Measurements from ENCODE around the gene ALLC. TPM values are rescaled to one million over a fixed set of nuclear protein-coding genes. Genes with fewer than 3 reads are reported as not detected.

The ALLC gene
- total RNA-seq, 4 donors from 2014 or later: not detected

- no peak for TF ChIP-seq POLR2AphosphoS5 (IDR thresholded peaks at IDR 0.05)
- no peak for TF ChIP-seq POLR2A (IDR thresholded peaks at IDR 0.05; ENCODE audit: low read depth)
- no peak for TF ChIP-seq CTCF (IDR thresholded peaks at IDR 0.05)
- no peak for TF ChIP-seq EP300 (IDR thresholded peaks at IDR 0.05)
- H3K27ac ChIP-seq (replicated peaks in 1 of 4): no peak overlapping the region
- H3K9me3 ChIP-seq: no peaks in the 10 kb centered on the region
- H3K27me3 ChIP-seq: no peaks in the 10 kb centered on the region
- peaks cover 4 to 9% (median 8%) of the 10 kb centered on the region in 4 donors for H3K4me1 ChIP-seq
- H3K4me3 ChIP-seq: no peak overlapping the region
- intact Hi-C loops (cut with DNase I): no loop called here
- 84% methylated on average over 10 of the region's 10 CpGs for WGBS
- no peaks in the 10 kb centered on the region for H3K36me3 ChIP-seq
- no peak for DNase-seq (ENCODE audit: extremely low spot score)
Observed at GRCh38 chr2:3645745-3646389, 12.1 kb upstream of the ALLC start.

DNA sequence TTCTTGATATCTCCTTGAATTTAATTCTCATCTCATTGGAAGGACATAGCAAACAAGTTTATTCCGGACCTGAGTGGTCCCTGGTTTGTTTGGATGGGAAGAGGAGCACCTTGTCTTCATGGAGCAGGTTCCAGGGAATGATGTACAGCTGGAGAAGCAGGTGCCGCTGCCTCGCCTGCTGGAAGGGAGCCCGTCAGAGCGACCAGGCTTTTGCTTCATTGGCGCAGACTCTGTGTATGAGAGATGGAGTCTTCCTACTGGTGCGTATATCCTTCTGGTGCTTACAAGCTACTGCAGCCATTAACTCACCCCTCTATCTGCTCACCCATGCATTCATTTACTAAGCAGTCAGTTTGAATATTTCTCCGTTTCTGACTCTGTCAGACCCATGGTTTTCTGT, 11.6 kb upstream of the ALLC start:
- Histone ChIP-seq H3K27me3 (no peaks in the 10 kb centered on the region), H3K4me3 (no peak overlapping the region), H3K36me3 (no peaks in the 10 kb centered on the region), H3K27ac (replicated peaks in 1 of 4) (no peak overlapping the region), H3K9me3 (no peaks in the 10 kb centered on the region), H3K4me1 (peaks cover 5 to 12% (median 11%) of the 10 kb centered on the region in 4 donors)
- intact Hi-C loops (cut with DNase I): no loop called here
- 97% methylated on average over 8 of the region's 8 CpGs for WGBS
- DNase-seq (ENCODE audit: extremely low spot score): no peak
- TF ChIP-seq POLR2AphosphoS5 (IDR thresholded peaks at IDR 0.05): no peak
- TF ChIP-seq CTCF (IDR thresholded peaks at IDR 0.05): no peak
- no peak for TF ChIP-seq POLR2A (IDR thresholded peaks at IDR 0.05; ENCODE audit: low read depth)
- no peak for TF ChIP-seq EP300 (IDR thresholded peaks at IDR 0.05)

GRCh38 chr2:3647246-3647645, 10.8 kb upstream of the ALLC start:
- H3K9me3 ChIP-seq: no peaks in the 10 kb centered on the region
- intact Hi-C loops (cut with DNase I): no loop called here
- H3K4me1 ChIP-seq: peaks cover 11 to 20% (median 19%) of the 10 kb centered on the region in 4 donors
- WGBS: 82% methylated on average over 13 of the region's 13 CpGs
- no peak overlapping the region for H3K4me3 ChIP-seq
- H3K36me3 ChIP-seq: no peaks in the 10 kb centered on the region
- no peaks in the 10 kb centered on the region for H3K27me3 ChIP-seq
- H3K27ac ChIP-seq (replicated peaks in 1 of 4): no peak overlapping the region
- TF ChIP-seq POLR2A (IDR thresholded peaks at IDR 0.05; ENCODE audit: low read depth) (no peak), EP300 (IDR thresholded peaks at IDR 0.05) (no peak), POLR2AphosphoS5 (IDR thresholded peaks at IDR 0.05) (no peak), CTCF (IDR thresholded peaks at IDR 0.05) (no peak)
- DNase-seq (ENCODE audit: extremely low spot score): no peak

- no peaks in the 10 kb centered on the region for H3K9me3 ChIP-seq
- intact Hi-C loops (cut with DNase I): no loop called here
- peaks cover 11 to 22% (median 20%) of the 10 kb centered on the region in 4 donors for H3K4me1 ChIP-seq
- DNase-seq (ENCODE audit: extremely low spot score): no peak
- no peaks in the 10 kb centered on the region for H3K27me3 ChIP-seq
- no peak for TF ChIP-seq POLR2A (IDR thresholded peaks at IDR 0.05; ENCODE audit: low read depth)
- no peak for TF ChIP-seq POLR2AphosphoS5 (IDR thresholded peaks at IDR 0.05)
- TF ChIP-seq EP300 (IDR thresholded peaks at IDR 0.05): no peak
- TF ChIP-seq CTCF (IDR thresholded peaks at IDR 0.05): no peak
- WGBS: 86% methylated on average over 10 of the region's 14 CpGs
- H3K36me3 ChIP-seq: no peaks in the 10 kb centered on the region
- H3K4me3 ChIP-seq: no peak overlapping the region
- H3K27ac ChIP-seq (replicated peaks in 1 of 4): no peak overlapping the region
Observed at GRCh38 chr2:3647831-3648651, 10.0 kb upstream of the ALLC start.
